Mucosa of stomach (tissue), 1 donor: ENCODE results near the gene CEP192.
"Not testable (repeated sequence)": the region's sequence is repeated elsewhere in the genome, so short reads cannot be mapped to it uniquely, and the experiment has no call there.

Experiments used
- H3K27me3 ChIP-seq: one replicate; pipeline ENCODE4 v1.7.0; 2013; ENCODE audit warnings: mild to moderate bottlenecking, low read length; ENCODE audit not compliant: control insufficient read depth, insufficient read depth
- H3K36me3 ChIP-seq: one replicate; pipeline ENCODE4 v1.7.0; 2013; ENCODE audit warnings: low read length; ENCODE audit not compliant: control insufficient read depth, insufficient read depth
- H3K4me1 ChIP-seq: one replicate; pipeline ENCODE4 v1.7.0; 2013; ENCODE audit warnings: mild to moderate bottlenecking, low read length; ENCODE audit not compliant: control insufficient read depth, insufficient read depth
- H3K4me3 ChIP-seq: one replicate; pipeline ENCODE4 v1.7.0; 2013; ENCODE audit warnings: low read length
- H3K9ac ChIP-seq: one replicate; pipeline ENCODE4 v1.7.0; 2013; ENCODE audit warnings: mild to moderate bottlenecking, low read length, moderate library complexity
- H3K9me3 ChIP-seq: one replicate; pipeline ENCODE4 v1.7.0; 2013; ENCODE audit warnings: mild to moderate bottlenecking, low read length, moderate library complexity; ENCODE audit not compliant: control insufficient read depth
- donor health status: Pancreatic carcinoma.

Gene CEP192

GRCh38 chr18:12963069-12963468, 28.1 kb upstream of the CEP192 start:
- H3K27me3 ChIP-seq: no peaks in the 10 kb centered on the region
- peaks cover 7% of the 10 kb centered on the region for H3K4me1 ChIP-seq
- no peak overlapping the region for H3K9ac ChIP-seq
- peaks cover 6% of the 10 kb centered on the region for H3K36me3 ChIP-seq
- H3K9me3 ChIP-seq: no peaks in the 10 kb centered on the region
- no peak overlapping the region for H3K4me3 ChIP-seq

- Histone ChIP-seq H3K9ac (no peak overlapping the region), H3K4me3 (no peak overlapping the region), H3K9me3 (no peaks in the 10 kb centered on the region), H3K36me3 (peaks cover 6% of the 10 kb centered on the region), H3K27me3 (no peaks in the 10 kb centered on the region), H3K4me1 (no peaks in the 10 kb centered on the region)
Observed at GRCh38 chr18:12968115-12968514, 23.0 kb upstream of the CEP192 start.

DNA sequence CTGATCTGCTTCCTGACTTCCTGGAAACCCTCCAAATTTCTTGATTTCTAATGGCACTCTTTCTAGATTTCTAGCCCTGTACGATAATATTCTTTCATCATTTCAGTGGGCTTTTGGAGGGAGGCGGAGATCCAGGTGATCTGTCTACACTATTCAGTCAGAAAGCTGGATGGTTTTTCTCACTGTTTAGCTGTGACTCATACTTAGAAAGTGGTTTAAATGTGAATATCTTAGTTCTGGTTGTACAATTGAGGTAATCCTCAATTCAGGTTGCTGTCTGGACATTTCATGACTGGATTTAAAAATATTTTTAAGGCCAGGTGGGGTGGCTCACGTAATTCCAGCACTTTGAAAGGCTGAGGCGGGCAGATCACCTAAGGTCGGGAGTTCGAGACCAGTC, 22.5 kb upstream of the CEP192 start:
- Histone ChIP-seq H3K4me1 (no peaks in the 10 kb centered on the region), H3K9ac (no peak overlapping the region), H3K27me3 (no peaks in the 10 kb centered on the region), H3K36me3 (peaks cover 3% of the 10 kb centered on the region), H3K4me3 (no peak overlapping the region), H3K9me3 (no peaks in the 10 kb centered on the region)

DNA sequence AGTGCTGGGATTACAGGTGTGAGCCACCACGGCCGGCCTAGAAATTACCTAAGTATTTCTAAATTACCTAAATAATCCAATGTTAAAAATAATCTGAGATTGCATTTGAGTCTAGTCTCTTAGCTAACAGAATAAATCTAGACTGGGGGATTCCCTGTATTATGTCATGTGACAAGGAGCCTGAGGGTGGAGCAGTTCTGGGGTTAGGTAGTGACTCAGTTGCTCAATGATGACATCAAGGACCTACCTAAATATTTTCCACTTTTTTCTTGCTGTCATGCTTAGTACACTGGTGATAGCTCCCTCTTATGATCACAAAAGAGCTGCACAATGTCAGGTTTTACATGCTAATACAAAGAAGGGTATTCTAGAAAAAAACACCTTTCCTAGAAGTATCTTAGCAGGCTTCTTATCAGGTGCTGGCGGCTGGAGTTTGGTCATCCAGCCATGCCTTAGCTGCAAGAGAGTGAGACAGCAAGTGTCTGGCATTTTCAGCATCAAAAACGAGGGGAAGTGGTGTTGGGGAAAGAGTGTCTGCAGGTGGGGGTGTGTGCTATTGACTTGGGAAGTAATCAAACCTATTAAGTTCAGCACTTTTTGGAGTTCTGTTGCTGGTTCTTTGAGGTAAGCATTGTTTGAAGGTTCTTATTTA, 17.5 kb upstream of the CEP192 start:
- Histone ChIP-seq H3K4me1 (no peaks in the 10 kb centered on the region), H3K27me3 (no peaks in the 10 kb centered on the region), H3K4me3 (no peak overlapping the region), H3K9me3 (no peaks in the 10 kb centered on the region), H3K36me3 (peaks cover 10% of the 10 kb centered on the region), H3K9ac (no peak overlapping the region)

DNA sequence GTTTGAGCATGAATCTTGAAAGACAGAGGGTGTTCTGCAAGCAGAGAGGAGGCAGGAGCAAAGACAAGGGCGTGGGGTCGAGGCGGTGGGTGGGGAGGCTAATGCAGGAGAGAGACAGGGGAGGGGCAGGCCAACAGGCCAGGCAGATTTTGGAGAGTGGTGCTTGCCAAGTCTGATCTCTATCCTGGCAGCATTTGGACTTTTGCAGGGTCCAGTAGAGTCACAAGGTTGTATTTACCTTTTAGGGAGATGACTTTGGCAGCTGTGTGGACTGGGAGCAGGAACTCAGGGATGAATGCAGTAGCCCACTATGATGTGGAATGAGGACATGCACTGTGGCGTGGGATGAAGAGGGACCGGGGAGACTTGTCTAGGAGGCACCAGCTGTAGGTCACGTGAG, 15.7 kb upstream of the CEP192 start:
- Histone ChIP-seq H3K4me1 (no peaks in the 10 kb centered on the region), H3K9me3 (no peaks in the 10 kb centered on the region), H3K9ac (no peak overlapping the region), H3K36me3 (peaks cover 10% of the 10 kb centered on the region), H3K27me3 (no peaks in the 10 kb centered on the region), H3K4me3 (no peak overlapping the region)

DNA sequence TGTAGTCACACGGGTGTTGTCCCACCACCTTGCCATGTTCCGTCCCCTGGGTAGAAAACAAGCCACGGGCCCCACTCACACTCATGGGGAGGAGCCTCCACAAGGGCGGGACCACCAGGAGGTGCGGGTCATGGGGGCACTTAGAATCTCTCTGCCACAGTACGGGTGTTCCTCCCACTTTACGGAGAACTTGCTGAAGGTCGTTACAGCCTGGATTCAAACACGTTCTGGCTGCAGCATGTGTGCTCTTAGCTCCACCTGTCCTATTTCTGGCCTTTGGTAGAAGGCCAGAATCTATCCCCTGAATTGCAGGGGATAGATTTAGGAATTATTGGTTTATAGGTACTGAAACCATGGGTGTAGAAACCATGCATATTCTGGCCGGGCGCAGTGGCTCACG, 14.9 kb upstream of the CEP192 start:
- Histone ChIP-seq H3K9me3 (no peaks in the 10 kb centered on the region), H3K36me3 (peaks cover 10% of the 10 kb centered on the region), H3K9ac (no peak overlapping the region), H3K4me1 (no peaks in the 10 kb centered on the region), H3K27me3 (no peaks in the 10 kb centered on the region), H3K4me3 (no peak overlapping the region)

DNA sequence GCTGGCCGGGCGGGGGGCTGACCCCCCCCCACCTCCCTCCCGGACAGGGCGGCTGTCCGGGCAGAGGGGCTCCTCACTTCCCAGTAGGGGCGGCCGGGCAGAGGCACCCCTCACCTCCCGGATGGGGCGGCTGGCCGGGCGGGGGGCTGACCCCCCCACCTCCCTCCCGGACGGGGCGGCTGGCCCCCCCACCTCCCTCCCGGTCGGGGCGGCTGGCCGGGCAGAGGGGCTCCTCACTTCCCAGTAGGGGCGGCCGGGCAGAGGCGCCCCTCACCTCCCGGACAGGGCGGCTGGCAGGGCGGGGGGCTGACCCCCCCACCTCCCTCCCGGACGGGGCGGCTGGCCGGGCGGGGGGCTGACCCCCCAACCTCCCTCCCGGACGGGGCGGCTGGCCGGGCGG, 11.1 kb upstream of the CEP192 start:
- peaks cover 15% of the 10 kb centered on the region for H3K36me3 ChIP-seq

GRCh38 chr18:12989397-12990122, 1.6 kb upstream of the CEP192 start:
- Histone ChIP-seq H3K4me1 (peaks cover 23% of the 10 kb centered on the region), H3K9ac (no peak overlapping the region), H3K9me3 (no peaks in the 10 kb centered on the region), H3K27me3 (no peaks in the 10 kb centered on the region), H3K4me3 (no peak overlapping the region), H3K36me3 (no peaks in the 10 kb centered on the region)

More for the DNA sequence above, 11.1 kb upstream of the CEP192 start:
- H3K4me3 ChIP-seq, H3K9me3 ChIP-seq, H3K27me3 ChIP-seq, H3K4me1 ChIP-seq, H3K9ac ChIP-seq: not testable (repeated sequence)

- Histone ChIP-seq H3K9ac (peak overlapping the region; percentile 78), H3K4me1 (peaks cover 23% of the 10 kb centered on the region), H3K4me3 (no peak overlapping the region), H3K27me3 (no peaks in the 10 kb centered on the region), H3K9me3 (no peaks in the 10 kb centered on the region), H3K36me3 (no peaks in the 10 kb centered on the region)
Observed at GRCh38 chr18:12990123-12990475, 1.1 kb upstream of the CEP192 start.

DNA sequence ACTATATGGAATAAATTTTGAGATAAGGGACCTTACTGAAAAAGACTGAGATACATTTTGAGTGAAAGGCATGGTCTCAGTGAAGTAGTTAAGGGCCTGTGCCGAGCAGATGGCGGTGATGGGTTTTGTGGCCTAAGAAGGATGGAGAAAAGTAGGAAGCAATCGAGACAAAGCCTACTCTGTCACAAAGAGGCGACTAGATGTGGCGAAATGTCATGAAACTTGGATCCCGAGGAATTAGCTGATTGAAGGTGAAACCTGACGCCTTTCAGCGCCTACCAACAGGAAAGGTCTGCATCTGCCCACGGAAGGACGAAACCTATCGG, 558 bp upstream of the CEP192 start:
- H3K36me3 ChIP-seq: no peaks in the 10 kb centered on the region
- H3K4me3 ChIP-seq: peak overlapping the region; percentile 93
- H3K27me3 ChIP-seq: no peaks in the 10 kb centered on the region
- peak overlapping the region; percentile 78 for H3K9ac ChIP-seq
- H3K9me3 ChIP-seq: no peaks in the 10 kb centered on the region
- peaks cover 23% of the 10 kb centered on the region for H3K4me1 ChIP-seq

DNA sequence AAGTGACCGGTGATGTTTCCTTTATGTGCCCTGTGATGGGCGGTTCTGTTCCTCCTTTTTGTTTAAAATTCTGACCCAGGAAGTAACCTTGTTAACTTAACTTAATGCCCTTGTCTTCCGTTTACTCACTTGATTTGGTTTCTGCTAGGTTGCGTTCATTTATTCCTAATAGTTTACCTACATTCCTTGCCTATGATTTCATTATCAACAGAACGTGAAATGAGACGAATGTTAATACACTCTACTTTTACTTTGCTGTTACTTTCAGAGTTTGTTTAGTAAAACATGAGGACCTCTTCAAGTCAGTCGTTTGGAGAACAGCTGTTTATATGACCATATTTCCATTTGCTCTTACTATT, 638 bp downstream of the CEP192 start:
- H3K36me3 ChIP-seq: no peaks in the 10 kb centered on the region
- H3K9me3 ChIP-seq: no peaks in the 10 kb centered on the region
- H3K4me3 ChIP-seq: peak overlapping the region; percentile 93
- peaks cover 23% of the 10 kb centered on the region for H3K4me1 ChIP-seq
- no peaks in the 10 kb centered on the region for H3K27me3 ChIP-seq
- peak overlapping the region; percentile 72 for H3K9ac ChIP-seq

- no peaks in the 10 kb centered on the region for H3K27me3 ChIP-seq
- H3K9ac ChIP-seq: no peak overlapping the region
- no peaks in the 10 kb centered on the region for H3K36me3 ChIP-seq
- H3K9me3 ChIP-seq: no peaks in the 10 kb centered on the region
- no peak overlapping the region for H3K4me3 ChIP-seq
- peaks cover 23% of the 10 kb centered on the region for H3K4me1 ChIP-seq
Observed at GRCh38 chr18:12993439-12993838, 2.3 kb downstream of the CEP192 start.

GRCh38 chr18:12995424-12995823, 4.3 kb downstream of the CEP192 start:
- Histone ChIP-seq H3K9ac (no peak overlapping the region), H3K4me1 (peaks cover 15% of the 10 kb centered on the region), H3K9me3 (no peaks in the 10 kb centered on the region), H3K36me3 (no peaks in the 10 kb centered on the region), H3K4me3 (no peak overlapping the region), H3K27me3 (no peaks in the 10 kb centered on the region)
